Small intestine (tissue), 7 donors: ENCODE measurements around the gene ST8SIA5. TPM values are rescaled to one million over a fixed set of nuclear protein-coding genes. Genes with fewer than 3 reads are reported as not detected.

Source experiments
- DNase-seq, 2 donors: peaks; one replicate each; pipeline versions ENCODE4 v3.0.0 to v3.0.0-alpha.2; 2013
- FAIRE-seq: peaks from 2 replicates; lab custom pipeline; 2012; peaks lifted over from hg19 to GRCh38; lab: Jason Lieb, UNC
- H3K27ac ChIP-seq, 3 donors: one replicate each; pipeline ENCODE4 v1.5.1; 2013; ENCODE audit warnings: low read length in 2 of 3, mild to moderate bottlenecking in 2 of 3, control low read depth in 1 of 3, inconsistent platforms in 1 of 3, low read depth in 1 of 3, moderate library complexity in 1 of 3
- H3K27me3 ChIP-seq, 3 donors: one replicate each; pipeline ENCODE4 v1.6.1; 2013; ENCODE audit warnings: low read length in 3 of 3, inconsistent platforms in 1 of 3; ENCODE audit not compliant: control insufficient read depth in 3 of 3, insufficient read depth in 3 of 3
- H3K36me3 ChIP-seq, 3 donors: one replicate each; pipeline ENCODE4 v1.6.1; 2013; ENCODE audit warnings: low read length in 3 of 3, inconsistent platforms in 1 of 3, low read depth in 1 of 3, mild to moderate bottlenecking in 1 of 3, moderate library complexity in 1 of 3; ENCODE audit not compliant: control insufficient read depth in 3 of 3, insufficient read depth in 2 of 3
- H3K4me1 ChIP-seq, 3 donors: one replicate each; pipeline ENCODE4 v1.6.1; 2013; ENCODE audit warnings: low read length in 2 of 3, inconsistent platforms in 1 of 3, low read depth in 1 of 3, mild to moderate bottlenecking in 1 of 3, moderate library complexity in 1 of 3; ENCODE audit not compliant: control insufficient read depth in 3 of 3, insufficient read depth in 2 of 3
- H3K4me3 ChIP-seq, 3 donors: one replicate each; pipeline ENCODE4 v1.5.1; 2013; ENCODE audit warnings: low read length in 3 of 3, control low read depth in 1 of 3, inconsistent platforms in 1 of 3, low read depth in 1 of 3, mild to moderate bottlenecking in 1 of 3, moderate library complexity in 1 of 3
- H3K9me3 ChIP-seq, 2 donors: one replicate each; pipeline ENCODE4 v1.6.1; 2013; ENCODE audit warnings: low read depth in 1 of 2, low read length in 1 of 2; ENCODE audit not compliant: control insufficient read depth in 2 of 2, insufficient read depth in 1 of 2
- WGBS, 3 donors: extraction: QIAGEN DNeasy Blood & Tissue Kit; methylation state at CpG; one replicate each; pipeline ENCODE4 v1.1.7; 2013; 5-methylcytosine and 5-hydroxymethylcytosine counted together
- polyA plus RNA-seq, 4 donors: library from polyadenylated mRNA; stranded (reverse) in 3 of 4; unstranded in 1 of 4; fragments of 200-250 nt in 3 of 4; fragments of 120-200 nt in 1 of 4; gene quantifications; one replicate each; pipeline versions ENCODE4 v1.2.1 to v1.2.3, GENCODE V29; 2013
- donor health status: healthy with polysubstance abuse.
- donor health status: control.
- donor health status: control.
- donor health status: Bipolar disorder and iron deficiency.
- donor health status: healthy.

The ST8SIA5 gene
- polyA plus RNA-seq, 4 donors = 0.12 to 0.27 (median 0.24) TPM; not detected in 1

DNA sequence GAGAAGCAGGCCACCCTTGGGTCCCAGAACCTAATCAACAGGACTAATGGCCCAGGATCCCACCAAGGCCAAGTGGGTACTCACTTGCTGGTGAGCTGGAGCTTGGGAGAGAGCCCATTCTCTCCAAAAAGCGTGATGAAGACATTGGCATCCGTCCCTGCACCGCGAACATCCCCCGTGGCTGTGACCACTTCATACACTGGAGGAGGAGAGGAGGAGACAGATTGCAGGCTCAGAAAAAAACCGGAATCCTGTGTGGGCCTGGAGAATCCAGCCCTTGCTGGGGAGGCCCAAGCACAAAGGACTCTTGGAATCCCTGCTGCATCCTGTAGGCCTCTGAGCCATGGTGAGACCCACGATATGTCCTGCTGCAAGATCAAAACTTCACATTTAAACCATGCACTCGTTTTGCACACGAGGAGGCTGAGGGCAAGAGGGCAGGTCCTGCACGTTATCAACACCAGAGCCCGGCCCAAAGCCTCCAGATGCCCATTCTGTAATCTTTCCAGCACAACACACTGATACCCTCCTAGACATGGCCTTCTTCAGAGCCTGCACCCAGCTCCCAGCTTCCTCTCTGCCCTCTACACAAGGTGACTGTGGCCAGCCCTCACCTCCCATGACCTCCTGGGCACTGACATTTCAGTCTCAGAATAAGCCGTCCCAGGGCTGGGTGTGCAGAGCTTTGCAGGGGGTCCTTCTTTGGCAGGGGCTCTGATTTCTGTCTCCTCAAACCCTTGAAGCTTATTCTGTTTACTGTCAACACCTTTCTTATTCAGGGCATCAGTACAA lies 107.6 kb downstream of the ST8SIA5 start:
- no peaks in the 10 kb centered on the region for H3K4me1 ChIP-seq
- 67 to 75% (median 71%) methylated on average over 12 of the region's 12 CpGs for WGBS, 3 donors
- no peaks in the 10 kb centered on the region for H3K27me3 ChIP-seq
- DNase-seq = no peak
- FAIRE-seq = no peak
- H3K9me3 ChIP-seq = no peaks in the 10 kb centered on the region
- H3K4me3 ChIP-seq = no peak overlapping the region
- H3K27ac ChIP-seq = no peak overlapping the region
- H3K36me3 ChIP-seq = no peaks in the 10 kb centered on the region

DNA sequence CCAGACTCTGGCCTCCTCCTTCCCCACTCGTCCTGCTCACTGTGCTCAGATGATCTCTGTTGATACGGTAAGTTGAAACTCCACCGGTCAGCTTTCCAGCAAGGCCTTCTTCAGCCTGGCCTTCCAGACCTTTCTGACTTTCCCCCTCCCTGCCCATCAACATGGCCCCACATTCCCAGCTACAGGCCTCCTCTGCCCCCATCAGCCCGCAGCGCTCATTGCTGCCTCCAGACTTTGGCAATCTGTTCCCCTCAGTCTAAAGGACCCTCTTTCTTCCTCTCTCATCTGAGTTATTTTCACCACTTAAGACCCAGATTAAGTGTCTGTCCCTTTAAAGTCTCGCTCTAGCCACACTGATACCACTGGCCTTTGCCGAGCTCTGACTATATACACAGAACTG lies 110.4 kb downstream of the ST8SIA5 start:
- Histone ChIP-seq H3K36me3 (no peaks in the 10 kb centered on the region), H3K9me3 (no peaks in the 10 kb centered on the region), H3K4me3 (no peak overlapping the region), H3K4me1 (no peaks in the 10 kb centered on the region), H3K27ac (no peak overlapping the region), H3K27me3 (no peaks in the 10 kb centered on the region)
- FAIRE-seq (no peak), DNase-seq (no peak)
- 68 to 79% (median 73%) methylated on average over 7 of the region's 7 CpGs for WGBS, 3 donors

DNA sequence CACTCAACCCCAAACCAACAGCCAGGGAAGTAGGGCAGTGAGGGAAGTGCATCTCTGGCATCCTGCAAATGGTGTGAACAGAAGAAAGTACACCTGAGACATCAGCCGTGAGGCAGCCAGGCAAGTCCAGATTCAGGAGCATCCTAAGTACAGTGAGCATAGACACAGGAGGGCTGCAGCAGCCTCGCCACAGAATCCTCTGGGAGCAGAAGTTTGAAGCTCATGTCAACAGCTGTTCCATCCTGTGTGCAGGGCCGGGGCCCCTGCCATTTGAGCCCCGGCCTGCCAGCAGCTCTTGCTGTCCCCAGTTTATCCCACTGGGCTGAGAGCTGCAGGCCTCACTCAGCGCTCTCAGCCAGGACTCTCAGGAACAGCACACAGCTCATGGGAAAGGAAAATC lies 114.3 kb downstream of the ST8SIA5 start:
- no peak for FAIRE-seq
- WGBS, 3 donors = 61 to 76% (median 68%) methylated on average over 5 of the region's 5 CpGs

DNA sequence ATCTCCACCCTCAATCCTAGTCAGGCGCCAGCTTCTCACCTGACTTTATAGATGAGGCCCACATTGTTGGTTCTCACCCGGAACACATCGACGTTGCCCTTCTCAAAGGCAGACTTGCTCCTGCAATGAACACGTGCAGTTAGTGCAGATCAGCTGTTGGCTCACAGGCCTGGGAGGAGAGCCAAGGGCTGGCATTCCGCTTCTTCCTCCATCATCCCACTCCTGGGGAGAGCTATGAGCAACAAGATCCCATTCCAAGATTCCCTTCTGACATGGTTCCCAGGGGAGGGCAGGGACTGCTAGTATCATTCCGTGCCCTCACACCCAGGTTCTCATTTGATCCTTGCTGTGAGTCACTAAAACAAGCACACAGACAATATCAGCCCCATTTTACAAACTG lies 114.9 kb downstream of the ST8SIA5 start:
- H3K9me3 ChIP-seq = no peaks in the 10 kb centered on the region
- no peak overlapping the region for H3K4me3 ChIP-seq
- H3K27ac ChIP-seq = no peak overlapping the region
- no peaks in the 10 kb centered on the region for H3K27me3 ChIP-seq
- 76 to 83% (median 81%) methylated on average over 7 of the region's 7 CpGs for WGBS, 3 donors
- DNase-seq = no peak
- FAIRE-seq = no peak
- no peaks in the 10 kb centered on the region for H3K36me3 ChIP-seq
- H3K4me1 ChIP-seq = no peaks in the 10 kb centered on the region

More for the DNA sequence above, 114.3 kb downstream of the ST8SIA5 start:
- no peak for DNase-seq
- Histone ChIP-seq H3K27me3 (no peaks in the 10 kb centered on the region), H3K4me3 (no peak overlapping the region), H3K4me1 (no peaks in the 10 kb centered on the region), H3K36me3 (no peaks in the 10 kb centered on the region), H3K9me3 (no peaks in the 10 kb centered on the region), H3K27ac (no peak overlapping the region)

DNA sequence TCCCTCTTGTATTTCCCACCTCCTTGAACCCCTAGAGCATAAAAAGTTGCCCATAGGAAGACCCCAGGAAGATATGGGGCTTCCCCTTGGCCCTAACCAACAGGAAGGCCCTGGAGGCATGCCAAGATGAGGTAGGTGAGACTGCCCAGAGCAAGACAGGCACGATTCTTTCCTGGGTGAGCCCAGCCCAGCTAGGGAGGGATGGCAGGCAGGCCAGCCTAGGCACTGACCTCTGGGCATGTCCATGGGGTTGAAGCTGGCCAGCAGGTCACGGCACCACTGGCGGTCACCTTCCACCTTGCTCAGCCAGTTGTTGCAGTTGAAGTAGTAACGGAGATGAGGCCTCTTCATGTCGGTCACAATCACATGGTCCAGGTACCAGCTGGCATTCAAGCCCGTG lies 117.5 kb downstream of the ST8SIA5 start:
- Histone ChIP-seq H3K9me3 (no peaks in the 10 kb centered on the region), H3K4me3 (no peak overlapping the region), H3K36me3 (no peaks in the 10 kb centered on the region), H3K27me3 (no peaks in the 10 kb centered on the region), H3K4me1 (no peaks in the 10 kb centered on the region), H3K27ac (no peak overlapping the region)
- WGBS, 3 donors = 86 to 90% (median 88%) methylated on average over 6 of the region's 6 CpGs
- FAIRE-seq (no peak), DNase-seq (no peak)

DNA sequence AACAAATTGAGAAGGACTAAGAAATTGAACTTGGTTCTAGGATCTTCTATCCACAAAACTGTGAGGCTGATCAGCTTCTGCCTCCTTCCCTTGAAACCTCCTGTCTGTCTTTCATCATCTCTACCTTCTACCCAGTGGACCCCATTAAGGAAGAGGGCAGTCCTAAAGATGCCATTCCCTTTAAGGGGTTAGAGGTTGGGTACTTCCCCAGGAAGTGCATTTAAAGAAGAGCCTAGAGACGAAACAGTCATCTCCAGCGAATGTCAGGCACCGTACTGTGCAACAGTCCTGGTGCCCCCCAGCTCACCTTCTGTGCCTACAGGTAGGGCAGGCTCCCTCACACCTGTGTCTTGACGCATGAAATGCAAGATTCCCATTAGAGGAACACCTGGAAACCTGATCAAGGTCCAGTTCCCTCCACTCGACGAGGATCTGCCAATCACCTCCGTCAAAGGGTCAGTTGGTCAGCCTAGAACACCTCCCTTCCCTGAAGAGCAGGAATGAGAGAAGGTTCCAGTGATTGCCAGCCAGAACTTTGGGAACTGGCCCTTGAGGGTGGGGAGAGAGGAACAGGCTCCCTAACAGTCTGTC lies 120.7 kb downstream of the ST8SIA5 start:
- Histone ChIP-seq H3K4me1 (no peaks in the 10 kb centered on the region), H3K27ac (no peak overlapping the region), H3K4me3 (no peak overlapping the region), H3K27me3 (no peaks in the 10 kb centered on the region), H3K9me3 (peaks cover 0 to 2% of the 10 kb centered on the region in 2 donors), H3K36me3 (no peaks in the 10 kb centered on the region)
- DNase-seq (no peak), FAIRE-seq (no peak)
- WGBS, 3 donors = 66 to 79% (median 66%) methylated on average over 7 of the region's 7 CpGs

DNA sequence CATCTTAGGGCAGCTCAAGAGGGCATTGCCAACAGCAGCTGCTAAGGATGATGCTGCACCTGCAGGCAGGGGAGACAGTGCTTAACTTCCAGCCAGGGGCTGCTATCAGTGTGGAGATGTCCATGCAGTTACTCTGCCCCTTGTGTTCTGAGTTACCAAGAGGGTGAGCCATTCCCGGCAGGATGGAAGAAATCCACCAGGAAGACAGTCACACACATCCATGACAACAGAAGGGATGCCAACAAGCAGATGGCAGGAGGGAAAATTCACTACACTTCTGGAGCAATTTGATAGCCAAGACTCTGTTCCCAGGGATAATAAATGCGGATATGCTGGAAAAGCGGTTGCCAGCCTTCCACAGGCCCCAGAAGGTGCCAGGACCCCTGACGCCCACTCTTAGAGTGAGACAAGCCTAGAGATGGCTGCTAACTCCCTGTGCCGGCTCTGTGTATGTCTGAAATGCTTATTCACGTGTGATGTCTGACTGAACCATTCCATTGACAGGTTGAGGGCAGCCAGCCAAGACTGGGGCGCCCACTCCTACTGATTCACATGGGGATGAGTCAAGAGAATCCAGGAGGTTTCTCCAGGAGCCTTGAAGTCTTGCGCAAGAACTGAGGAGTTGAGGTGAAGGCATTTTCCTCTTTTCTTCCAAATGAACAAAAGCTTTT lies 124.3 kb downstream of the ST8SIA5 start:
- no peak for FAIRE-seq
- 79 to 86% (median 84%) methylated on average over 8 of the region's 8 CpGs for WGBS, 3 donors

DNA sequence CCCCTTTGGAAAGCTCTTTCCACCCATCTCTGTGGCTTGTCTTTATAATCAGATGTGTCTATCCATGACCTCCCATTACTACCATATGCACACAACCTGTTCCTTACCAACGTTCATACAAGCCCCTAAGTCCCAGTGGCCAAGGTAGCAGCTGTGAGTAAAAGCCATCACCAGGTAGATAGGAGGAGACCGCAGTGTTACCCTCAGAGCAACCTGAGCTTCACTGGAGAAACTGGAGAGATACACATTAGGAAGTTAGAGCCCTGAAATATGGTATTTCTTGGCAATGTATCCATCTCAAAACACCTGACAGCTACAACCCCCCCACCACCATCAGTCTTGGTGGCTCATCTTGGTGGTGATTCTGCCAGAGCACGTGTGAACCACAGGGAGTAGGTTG lies 125.9 kb downstream of the ST8SIA5 start:
- WGBS, 3 donors = 67 to 84% (median 79%) methylated on average over 3 of the region's 3 CpGs
- Histone ChIP-seq H3K27me3 (no peaks in the 10 kb centered on the region), H3K9me3 (peaks cover 0 to 2% of the 10 kb centered on the region in 2 donors), H3K36me3 (no peaks in the 10 kb centered on the region), H3K4me3 (no peak overlapping the region), H3K27ac (no peak overlapping the region), H3K4me1 (no peaks in the 10 kb centered on the region)
- DNase-seq = no peak
- no peak for FAIRE-seq

More for the DNA sequence above, 124.3 kb downstream of the ST8SIA5 start:
- no peak for DNase-seq
- no peaks in the 10 kb centered on the region for H3K4me1 ChIP-seq
- no peak overlapping the region for H3K4me3 ChIP-seq
- H3K27me3 ChIP-seq = no peaks in the 10 kb centered on the region
- H3K27ac ChIP-seq = no peak overlapping the region
- H3K9me3 ChIP-seq = peaks cover 0 to 2% of the 10 kb centered on the region in 2 donors
- H3K36me3 ChIP-seq = no peaks in the 10 kb centered on the region
